OCI-M2 (cell line): Measurements from ENCODE around the gene PPP1R14C.
"Not testable (repeated sequence)": the region's sequence is repeated elsewhere in the genome, so short reads cannot be mapped to it uniquely, and the experiment has no call there.

Experiments used
- DNase-seq: peaks from one replicate; lab custom pipeline; 2025; ENCODE audit not compliant: unreplicated experiment; lab: John Stamatoyannopoulos, UW

Gene PPP1R14C

DNA sequence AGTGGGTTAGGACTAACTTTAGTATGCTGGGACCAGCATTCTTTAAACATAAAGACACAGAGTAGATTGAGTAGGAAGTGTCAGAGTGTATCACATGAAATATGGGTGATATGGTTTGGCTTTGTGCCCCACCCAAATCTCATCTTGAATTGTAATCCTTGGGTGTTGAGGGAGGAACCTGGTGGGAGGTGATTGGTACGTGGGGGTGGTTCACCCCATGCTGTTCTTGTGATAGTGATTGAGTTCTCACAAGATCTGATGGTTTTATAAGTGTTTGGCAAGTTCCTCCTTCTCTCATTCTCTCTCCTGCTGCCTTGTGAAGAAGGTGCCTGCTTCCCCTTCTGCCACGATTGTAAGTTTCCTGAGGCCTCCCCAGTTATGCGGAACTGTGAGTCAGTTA lies 5.1 kb upstream of the PPP1R14C start:
- not testable (repeated sequence) for DNase-seq

DNA sequence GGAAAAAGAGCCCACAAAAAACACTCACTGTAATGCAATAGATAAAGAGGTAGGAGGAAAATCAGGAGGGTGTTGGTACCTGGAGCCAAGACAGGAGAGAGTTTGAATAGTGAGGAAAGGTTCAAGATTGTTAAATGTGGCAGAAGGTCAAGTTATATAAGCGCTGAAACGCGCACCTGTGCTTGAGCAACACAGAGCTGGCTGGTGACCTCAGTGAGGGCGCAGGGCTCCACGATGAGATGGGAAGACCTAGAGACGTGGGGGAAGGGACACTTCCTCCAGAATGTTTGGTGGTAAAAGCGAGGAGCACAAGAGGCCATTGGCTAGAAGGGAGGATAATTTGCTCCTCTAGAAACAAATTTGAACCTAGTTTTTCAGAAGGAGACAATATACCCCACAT lies 4.2 kb upstream of the PPP1R14C start:
- no peak for DNase-seq

DNA sequence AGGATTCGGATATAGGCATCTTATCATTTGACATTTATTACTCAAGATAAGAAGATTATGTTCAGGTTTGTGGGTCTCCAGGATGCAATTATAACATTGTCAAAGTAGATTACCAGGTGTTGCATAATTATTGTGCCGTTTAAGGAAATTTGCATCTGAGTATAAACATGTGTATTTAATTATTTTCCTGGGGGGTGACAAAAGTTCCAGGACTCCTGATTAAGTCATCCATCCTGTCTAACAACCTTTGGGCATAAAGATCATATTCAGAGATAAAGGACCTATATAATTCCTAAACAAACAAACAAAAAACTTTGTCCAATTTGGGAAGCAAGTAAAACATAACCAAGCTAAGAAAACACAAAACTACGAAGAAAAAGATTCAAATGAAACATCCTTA lies 3.3 kb upstream of the PPP1R14C start:
- no peak for DNase-seq

DNA sequence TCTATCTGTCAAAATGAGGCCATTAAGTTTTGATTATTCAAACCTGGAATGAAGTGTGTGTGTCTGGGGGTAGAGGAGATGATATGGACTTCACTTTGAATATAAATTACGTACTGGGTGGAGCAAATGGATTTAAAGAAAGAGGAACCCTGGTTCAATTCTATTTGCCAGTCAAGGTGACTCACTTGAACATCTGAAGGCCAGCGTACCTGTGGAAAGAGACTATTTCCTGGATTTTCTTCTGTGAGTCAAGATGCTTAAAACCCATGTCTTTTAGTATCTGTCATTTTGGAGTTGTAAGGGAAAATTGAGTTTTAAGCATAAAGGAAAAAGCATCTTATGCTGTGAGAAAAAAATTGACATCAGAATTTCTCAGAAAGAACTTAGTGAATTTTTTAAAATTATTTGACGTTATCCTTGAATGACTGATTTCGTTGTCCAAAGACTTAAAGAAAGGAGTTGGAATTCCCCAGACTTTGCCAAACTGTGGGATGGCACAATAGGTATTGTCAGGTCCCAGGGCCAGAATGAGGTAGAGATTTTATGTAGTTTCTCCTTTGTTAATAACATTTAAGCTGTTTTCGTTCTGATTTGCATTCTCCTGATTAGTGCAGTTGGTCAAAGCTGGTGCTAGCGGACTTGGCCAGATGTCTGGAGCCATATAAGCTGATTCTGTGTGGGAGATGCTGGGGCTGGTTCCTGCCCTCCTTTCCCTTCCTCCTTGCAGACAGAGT lies 2.4 kb upstream of the PPP1R14C start:
- no peak for DNase-seq

- DNase-seq, result no peak
Measured at GRCh38 chr6:150142097-150142669, 661 bp upstream of the PPP1R14C start.

DNA sequence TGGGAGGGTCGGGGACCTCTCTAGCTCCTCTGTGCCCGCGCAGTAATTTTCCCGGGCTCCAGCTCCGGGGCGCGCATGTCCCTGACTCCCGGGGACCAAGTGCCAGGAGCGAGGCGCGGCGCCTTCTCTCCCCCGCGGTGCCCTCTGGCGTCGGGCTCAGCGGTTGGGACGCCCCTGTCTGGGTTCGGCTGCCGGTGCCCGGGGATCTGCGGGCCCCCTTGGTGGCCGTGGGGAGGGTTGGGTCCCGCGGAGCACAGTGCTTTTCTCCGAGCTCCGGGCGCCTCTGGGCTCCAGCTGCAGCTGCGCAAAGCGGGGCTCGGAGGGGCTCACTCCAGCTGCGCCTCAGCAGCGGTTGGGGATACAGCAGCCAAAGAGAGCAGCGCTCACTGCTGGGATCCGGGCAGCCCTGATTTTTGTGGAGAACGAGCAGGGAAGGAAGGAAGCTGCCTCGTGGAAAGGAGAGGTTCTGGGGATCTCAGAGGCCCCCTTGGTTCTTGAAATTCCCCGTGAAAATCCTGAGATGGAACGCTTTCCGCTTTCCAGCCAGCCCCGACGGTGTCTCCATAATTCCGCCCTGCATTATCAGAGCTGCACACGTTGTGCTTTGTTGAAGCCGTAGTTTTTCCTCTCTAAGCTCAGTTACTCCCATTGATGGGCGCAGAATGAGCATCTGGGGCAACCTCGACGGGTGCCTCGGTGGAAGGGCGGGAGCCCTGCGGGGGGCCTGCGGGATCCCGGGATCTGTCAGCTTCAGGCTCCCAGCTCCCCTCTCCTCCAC lies 861 bp downstream of the PPP1R14C start:
- no peak for DNase-seq

GRCh38 chr6:150144294-150144868 lies 1.5 kb downstream of the PPP1R14C start:
- no peak for DNase-seq

DNA sequence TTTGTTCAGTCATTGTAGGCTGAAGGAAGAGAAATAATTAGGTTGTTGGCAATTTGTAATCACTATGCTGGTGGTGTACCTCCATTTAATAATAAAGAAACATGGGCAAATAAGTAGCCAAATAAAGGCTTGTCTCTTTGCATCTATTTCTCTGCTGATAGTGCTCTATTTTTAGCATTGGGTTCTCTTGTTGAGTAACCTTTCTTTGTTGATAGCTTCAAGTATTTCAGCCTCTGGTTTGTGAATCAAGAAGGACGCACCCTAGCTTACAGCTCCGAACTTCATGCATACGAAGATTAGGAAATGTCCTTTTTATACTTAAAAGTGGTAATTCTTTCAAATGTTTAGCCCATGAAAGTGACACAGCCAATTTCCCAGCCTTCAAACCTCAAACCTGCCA lies 2.6 kb downstream of the PPP1R14C start:
- DNase-seq, result no peak

GRCh38 chr6:150145830-150146229 lies 3.0 kb downstream of the PPP1R14C start:
- no peak for DNase-seq

GRCh38 chr6:150146436-150146835 lies 3.6 kb downstream of the PPP1R14C start:
- DNase-seq, result no peak

DNA sequence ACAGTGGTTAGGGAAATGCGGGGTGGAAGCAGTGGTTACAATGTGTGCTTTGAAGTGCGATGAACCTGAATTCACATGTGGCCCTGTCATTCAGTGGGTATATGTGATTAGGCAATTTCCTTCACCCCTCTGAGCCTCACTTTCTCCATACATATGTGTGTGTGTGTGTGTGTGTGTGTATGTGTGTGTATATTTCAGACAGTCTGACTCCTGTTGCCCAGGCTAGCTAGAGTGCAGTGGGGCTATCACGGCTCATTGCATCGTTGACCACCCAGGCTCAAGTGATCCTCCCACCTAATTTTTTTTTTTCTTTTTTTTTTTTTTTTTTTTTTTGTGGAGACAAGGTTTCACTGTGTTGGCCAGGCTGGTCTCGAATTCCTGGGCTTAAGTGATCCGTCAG lies 6.3 kb downstream of the PPP1R14C start:
- DNase-seq, result no peak

DNA sequence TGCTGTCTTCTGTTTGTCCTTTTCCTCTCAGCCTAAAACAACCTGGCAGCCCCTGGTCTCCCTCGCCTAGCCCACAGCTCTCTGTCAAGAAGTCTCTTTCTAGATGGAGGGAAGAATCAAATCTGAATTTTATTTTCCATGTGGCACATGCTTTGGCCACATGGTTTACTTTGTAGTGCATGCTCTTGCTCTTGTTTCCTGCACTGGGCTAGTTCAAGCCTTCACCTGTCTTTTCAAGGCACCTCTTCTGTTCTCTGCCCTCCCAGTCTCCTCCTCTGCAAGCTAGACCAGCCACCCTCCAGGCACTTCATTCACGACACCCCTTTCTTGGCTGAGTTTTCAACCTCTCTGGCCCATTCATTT lies 7.6 kb downstream of the PPP1R14C start:
- no peak for DNase-seq

DNA sequence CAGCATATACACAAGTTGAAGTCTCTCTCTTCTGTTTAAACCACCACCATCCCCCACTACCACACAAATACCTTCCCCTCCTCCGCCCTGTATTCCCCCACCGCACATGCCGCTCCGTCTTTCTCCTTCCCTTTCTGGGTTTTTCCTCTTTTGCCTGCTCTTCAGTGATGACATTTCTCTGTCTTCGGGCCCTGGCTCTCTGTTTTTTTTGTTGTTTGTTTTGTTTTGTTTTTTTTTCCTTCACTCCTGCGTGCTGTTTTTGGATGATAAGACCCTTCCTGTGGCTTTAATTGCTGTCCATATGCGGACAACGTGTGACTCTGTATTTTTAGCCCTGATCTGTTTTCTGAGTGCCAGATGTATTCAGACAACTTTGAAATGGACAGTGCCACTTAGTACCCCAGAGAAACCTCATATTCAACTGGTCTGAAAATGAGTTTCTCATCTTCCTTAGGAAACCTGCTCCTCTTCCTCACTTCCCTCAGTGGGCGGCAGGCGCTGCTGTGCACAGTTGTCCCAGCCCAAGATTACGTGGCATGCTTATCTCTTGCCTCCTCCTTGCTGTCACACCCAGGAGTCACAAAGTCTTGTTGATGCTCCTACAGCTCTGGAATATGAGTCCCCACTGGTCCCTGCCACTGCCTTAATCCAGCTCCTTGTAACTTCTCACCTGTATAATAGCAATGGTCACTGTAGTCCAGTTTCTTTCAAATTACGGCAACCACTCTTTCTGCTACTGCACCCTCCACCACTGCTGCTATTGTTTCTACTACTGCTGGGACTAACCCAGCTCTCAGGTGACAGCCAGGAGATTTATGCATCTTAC lies 8.2 kb downstream of the PPP1R14C start:
- DNase-seq, result no peak

GRCh38 chr6:150152891-150153876 lies 10.3 kb downstream of the PPP1R14C start:
- no peak for DNase-seq

GRCh38 chr6:150153905-150154492 lies 11.2 kb downstream of the PPP1R14C start:
- DNase-seq, result no peak

DNA sequence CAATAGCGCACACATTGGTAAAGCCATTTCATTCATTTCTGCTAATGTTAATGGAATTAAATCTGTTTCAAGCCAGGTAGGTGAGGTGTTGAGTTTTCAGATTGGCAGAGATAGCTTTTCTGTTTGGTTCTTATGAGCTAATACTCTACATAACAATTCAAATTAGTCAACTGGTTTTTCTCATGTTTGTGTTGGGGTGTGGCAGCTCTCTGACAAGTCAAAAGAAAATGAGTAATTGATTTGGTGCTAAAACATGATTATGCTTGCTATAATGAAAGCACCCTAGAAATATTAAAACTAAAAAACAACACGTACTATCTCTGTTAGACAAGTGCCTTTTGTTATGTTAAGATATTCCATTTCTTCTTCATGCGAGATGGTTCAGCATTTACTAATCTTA lies 13.6 kb downstream of the PPP1R14C start:
- DNase-seq, result no peak

- DNase-seq, result no peak
Measured at GRCh38 chr6:150157081-150157480, 14.2 kb downstream of the PPP1R14C start.

- no peak for DNase-seq
Measured at GRCh38 chr6:150159757-150160156, 16.9 kb downstream of the PPP1R14C start.

GRCh38 chr6:150163970-150164369 lies 21.1 kb downstream of the PPP1R14C start:
- DNase-seq, result no peak
